Fibroblast of mammary gland (primary cell): ENCODE data around the gene POU6F2.

ENCODE experiments used
- DNase-seq: peaks from one replicate; pipeline ENCODE4 v3.0.0-alpha.2; 2010; ENCODE audit warnings: low read depth
- H3K4me3 ChIP-seq: 2 replicates; pipeline ENCODE4 v1.5.1; 2011; ENCODE audit warnings: low read depth, mild to moderate bottlenecking, low read length, moderate library complexity; ENCODE audit not compliant: control insufficient read depth
- TF ChIP-seq, protein P1 (sequence below): conservative IDR thresholded peaks from 2 replicates; pipeline ENCODE4 v1.5.1; 2011; ENCODE audit warnings: low read depth, low read length, inconsistent platforms; ENCODE audit not compliant: control insufficient read depth, insufficient read depth

POU6F2 gene

DNA sequence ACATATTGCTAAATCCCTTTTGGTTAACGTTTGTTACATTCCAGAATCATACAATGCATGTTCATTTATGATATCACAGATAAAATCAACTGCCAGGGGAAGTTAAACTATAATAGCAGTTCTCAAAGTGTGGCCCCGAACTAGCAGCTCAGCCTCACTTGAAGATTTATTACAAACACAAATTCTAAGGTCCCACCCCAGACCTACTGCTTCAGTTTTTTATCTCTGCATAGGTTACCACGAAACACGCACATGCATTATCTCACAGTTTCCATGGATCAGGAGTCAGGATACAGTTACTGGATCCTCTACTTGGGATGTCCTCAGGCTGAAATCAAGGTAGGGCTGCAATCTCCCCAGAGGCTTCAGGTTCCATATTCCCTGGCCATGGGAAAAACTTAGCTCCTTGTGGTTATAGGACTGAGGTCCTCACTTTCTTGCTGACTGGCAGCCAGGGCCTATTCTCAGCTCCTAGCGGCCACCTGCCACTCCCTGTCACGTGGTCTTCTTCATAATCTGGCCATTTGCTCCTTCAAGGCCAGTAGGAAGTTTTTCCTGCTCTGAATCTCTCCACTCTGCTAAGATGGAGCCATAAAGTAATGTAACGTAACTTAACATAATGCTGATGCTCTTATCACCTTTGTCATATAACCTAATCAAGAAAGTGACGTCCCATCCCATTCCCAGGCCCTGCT, 538.0 kb downstream of the POU6F2 start:
- TF ChIP-seq, protein P1, sequence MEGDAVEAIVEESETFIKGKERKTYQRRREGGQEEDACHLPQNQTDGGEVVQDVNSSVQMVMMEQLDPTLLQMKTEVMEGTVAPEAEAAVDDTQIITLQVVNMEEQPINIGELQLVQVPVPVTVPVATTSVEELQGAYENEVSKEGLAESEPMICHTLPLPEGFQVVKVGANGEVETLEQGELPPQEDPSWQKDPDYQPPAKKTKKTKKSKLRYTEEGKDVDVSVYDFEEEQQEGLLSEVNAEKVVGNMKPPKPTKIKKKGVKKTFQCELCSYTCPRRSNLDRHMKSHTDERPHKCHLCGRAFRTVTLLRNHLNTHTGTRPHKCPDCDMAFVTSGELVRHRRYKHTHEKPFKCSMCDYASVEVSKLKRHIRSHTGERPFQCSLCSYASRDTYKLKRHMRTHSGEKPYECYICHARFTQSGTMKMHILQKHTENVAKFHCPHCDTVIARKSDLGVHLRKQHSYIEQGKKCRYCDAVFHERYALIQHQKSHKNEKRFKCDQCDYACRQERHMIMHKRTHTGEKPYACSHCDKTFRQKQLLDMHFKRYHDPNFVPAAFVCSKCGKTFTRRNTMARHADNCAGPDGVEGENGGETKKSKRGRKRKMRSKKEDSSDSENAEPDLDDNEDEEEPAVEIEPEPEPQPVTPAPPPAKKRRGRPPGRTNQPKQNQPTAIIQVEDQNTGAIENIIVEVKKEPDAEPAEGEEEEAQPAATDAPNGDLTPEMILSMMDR = no peak
- no peak overlapping the region for H3K4me3 ChIP-seq
- no peak for DNase-seq

DNA sequence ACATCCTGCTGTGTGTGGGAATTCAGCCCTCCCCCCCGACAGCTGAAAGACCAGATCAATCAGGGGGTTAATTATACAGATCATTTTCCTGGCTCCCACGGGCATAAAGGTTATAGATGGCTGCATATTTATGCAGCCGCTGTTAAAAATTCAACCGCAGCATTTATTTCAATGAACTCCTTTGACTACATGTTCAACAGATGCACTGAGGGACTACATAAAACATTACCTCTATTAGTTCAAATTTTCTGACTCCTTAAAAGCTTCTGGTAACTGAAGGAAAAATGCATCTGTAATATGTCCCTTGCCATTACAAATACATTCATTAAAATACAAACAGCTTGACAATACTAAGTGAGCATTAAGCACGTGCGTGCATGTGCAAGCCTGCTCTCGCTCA, 538.8 kb downstream of the POU6F2 start:
- TF ChIP-seq, protein P1 = no peak
- DNase-seq = no peak
- H3K4me3 ChIP-seq = no peak overlapping the region

DNA sequence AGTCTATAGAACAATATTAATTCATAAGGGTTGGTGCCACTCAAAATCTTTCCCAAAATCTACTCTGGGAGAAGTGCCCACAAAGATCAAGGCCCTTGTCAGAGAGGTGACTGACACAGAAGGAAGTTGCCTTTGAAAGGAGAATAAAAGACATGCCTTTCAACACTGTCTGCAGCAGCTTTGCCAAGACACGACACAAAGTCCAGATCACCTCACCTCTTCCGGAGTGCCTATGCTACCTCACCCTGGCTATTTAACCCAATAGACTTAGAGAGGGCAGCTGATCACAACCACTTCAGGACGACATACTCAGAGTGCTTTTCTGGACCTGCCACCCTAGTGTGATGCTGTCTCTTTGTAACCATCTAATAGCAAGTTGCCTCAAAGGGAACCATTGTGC, 539.5 kb downstream of the POU6F2 start:
- DNase-seq = no peak
- TF ChIP-seq, protein P1 = no peak
- no peak overlapping the region for H3K4me3 ChIP-seq
